HL-60 (cell line): ENCODE results near the gene CLDN1.

Experiments
- CTCF ChIP-seq: IDR thresholded peaks from one replicate; pipeline ENCODE4 v1.5.1; 2011; ENCODE audit warnings: low read length, control low read depth, inconsistent platforms; ENCODE audit not compliant: insufficient read depth
- POLR2AphosphoS5 ChIP-seq: IDR thresholded peaks from 2 replicates; pipeline ENCODE4 v1.6.1; 2012; ENCODE audit warnings: low read depth
- REST ChIP-seq: IDR thresholded peaks from 2 replicates; pipeline ENCODE4 v1.6.1; 2012; ENCODE audit warnings: low read depth; ENCODE audit not compliant: insufficient replicate concordance

DNA sequence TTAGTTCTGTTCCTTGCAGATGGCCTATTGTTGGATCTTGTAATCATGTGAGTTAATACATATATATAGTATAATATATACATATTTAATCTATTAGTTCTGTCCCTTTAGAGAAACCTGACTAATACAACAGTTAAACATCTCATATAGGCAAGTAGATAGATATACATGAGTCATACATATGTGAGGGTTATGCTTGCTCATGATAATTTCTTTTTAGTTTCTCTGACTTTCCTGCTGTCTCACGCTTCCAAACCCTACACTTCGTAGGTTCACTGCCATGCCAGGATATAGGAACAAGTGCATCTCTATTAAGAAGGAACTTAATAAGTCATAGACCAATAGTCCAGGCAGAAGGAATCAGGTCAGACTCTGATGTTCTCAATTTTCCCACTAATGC, 48.9 kb upstream of the CLDN1 start:
- TF ChIP-seq POLR2AphosphoS5: no peak
- TF ChIP-seq CTCF: no peak
- no peak for TF ChIP-seq REST
